Activated CD4-positive, alpha-beta memory T cell treated with anti-CD3 and anti-CD28 coated beads for 36 hours (primary cell): ENCODE results near the gene RBMS1. TPM values are rescaled to one million over a fixed set of nuclear protein-coding genes. Genes with fewer than 3 reads are reported as not detected.

ENCODE experiments used
- CTCF ChIA-PET: fragments of 350-600 bp; sonication (Branson Sonifier 250); formaldehyde crosslinking; loops from one replicate; lab custom pipeline; 2021; ENCODE audit warnings: antibody characterized with exemption, inconsistent platforms; lab: Charles Lee
- POLR2A ChIA-PET: fragments of 350-600 bp; sonication (Branson Sonifier 250); formaldehyde crosslinking; loops from one replicate; lab custom pipeline; 2021; ENCODE audit warnings: antibody characterized with exemption; lab: Charles Lee
- DNase-seq: peaks from one replicate; pipeline ENCODE4 v3.0.0-alpha.2; 2020
- H3K27ac Mint-ChIP-seq: one replicate; pipeline ENCODE4 v1.8.0; 2021; ENCODE audit warnings: mixed read lengths
- H3K27me3 Mint-ChIP-seq: one replicate; pipeline ENCODE4 v1.8.0; 2021; ENCODE audit warnings: mixed read lengths
- H3K36me3 Mint-ChIP-seq: one replicate; pipeline ENCODE4 v1.8.0; 2021; ENCODE audit warnings: mixed read lengths
- H3K4me1 Mint-ChIP-seq: one replicate; pipeline ENCODE4 v1.8.0; 2021; ENCODE audit warnings: low read depth, mixed read lengths
- H3K4me3 Mint-ChIP-seq: one replicate; pipeline ENCODE4 v1.8.0; 2021; ENCODE audit warnings: mild to moderate bottlenecking, mixed read lengths
- H3K9me3 Mint-ChIP-seq: one replicate; pipeline ENCODE4 v1.8.0; 2021; ENCODE audit warnings: mixed read lengths
- intact Hi-C: fragments of 100-400 bp; cut with micrococcal nuclease; formaldehyde crosslinking; loops from one replicate; pipeline ENCODE4 v1.15.1; 2023
- total RNA-seq, 2 experiments: library from RNA; stranded (reverse); gene quantifications; one replicate each; pipeline ENCODE4 v1.2.3, GENCODE V29; 2021

The RBMS1 gene
- total RNA-seq, 2 experiments from 2014 or later: 37.9 to 40.0 TPM

DNA sequence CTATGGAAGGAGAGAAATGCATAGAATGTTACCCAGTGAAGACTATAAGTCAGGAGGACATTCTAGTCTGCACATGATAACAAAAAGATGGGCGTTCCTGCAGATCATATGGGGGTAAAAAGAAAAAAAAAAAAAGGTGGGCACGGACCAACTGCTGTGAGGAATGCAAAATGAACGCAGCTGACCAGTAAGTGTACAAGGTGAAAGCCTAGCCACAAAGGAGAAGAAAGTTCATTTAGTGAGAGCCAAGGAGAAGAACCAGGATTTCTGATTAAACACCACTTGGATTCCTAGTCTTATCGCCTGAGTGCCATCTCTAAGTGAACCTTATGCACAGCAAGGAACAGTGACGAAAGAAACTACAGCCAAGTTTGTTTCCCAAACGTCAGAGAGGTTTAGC lies 26.5 kb downstream of the RBMS1 start:
- intact Hi-C loops: no loop called here
- no peak overlapping the region for H3K27ac Mint-ChIP-seq
- ChIA-PET POLR2A (no interaction called here), CTCF (no interaction called here)
- no peak overlapping the region for H3K4me3 Mint-ChIP-seq
- H3K4me1 Mint-ChIP-seq: peaks cover 71% of the 10 kb centered on the region
- H3K9me3 Mint-ChIP-seq: no peaks in the 10 kb centered on the region
- no peaks in the 10 kb centered on the region for H3K27me3 Mint-ChIP-seq
- no peaks in the 10 kb centered on the region for H3K36me3 Mint-ChIP-seq
- no peak for DNase-seq

DNA sequence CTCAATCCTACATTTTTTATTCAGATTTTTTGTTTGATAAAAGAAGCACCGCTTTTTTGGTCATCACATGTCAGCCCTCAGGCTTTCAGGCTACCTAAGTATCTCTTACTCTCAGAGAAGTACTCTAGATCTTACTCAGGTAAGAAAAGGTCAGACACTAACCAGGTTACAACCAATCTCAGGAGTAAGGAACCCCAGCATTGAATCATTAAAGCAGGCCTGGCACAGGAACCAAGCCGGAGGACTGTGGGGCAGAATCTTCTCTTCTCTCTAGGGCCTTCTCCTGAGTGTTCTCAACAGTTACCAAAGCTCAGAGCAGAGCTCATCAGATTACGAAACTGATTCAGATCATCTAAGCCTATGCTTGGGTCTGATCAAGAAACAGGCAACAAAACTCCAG lies 28.2 kb downstream of the RBMS1 start:
- no peaks in the 10 kb centered on the region for H3K9me3 Mint-ChIP-seq
- peak; percentile 43 for DNase-seq
- H3K36me3 Mint-ChIP-seq: no peaks in the 10 kb centered on the region
- intact Hi-C loops: no loop called here
- H3K4me1 Mint-ChIP-seq: peaks cover 65% of the 10 kb centered on the region
- H3K27me3 Mint-ChIP-seq: no peaks in the 10 kb centered on the region
- H3K27ac Mint-ChIP-seq: peak overlapping the region; percentile 65
- ChIA-PET POLR2A (no interaction called here), CTCF (no interaction called here)
- H3K4me3 Mint-ChIP-seq: no peak overlapping the region

DNA sequence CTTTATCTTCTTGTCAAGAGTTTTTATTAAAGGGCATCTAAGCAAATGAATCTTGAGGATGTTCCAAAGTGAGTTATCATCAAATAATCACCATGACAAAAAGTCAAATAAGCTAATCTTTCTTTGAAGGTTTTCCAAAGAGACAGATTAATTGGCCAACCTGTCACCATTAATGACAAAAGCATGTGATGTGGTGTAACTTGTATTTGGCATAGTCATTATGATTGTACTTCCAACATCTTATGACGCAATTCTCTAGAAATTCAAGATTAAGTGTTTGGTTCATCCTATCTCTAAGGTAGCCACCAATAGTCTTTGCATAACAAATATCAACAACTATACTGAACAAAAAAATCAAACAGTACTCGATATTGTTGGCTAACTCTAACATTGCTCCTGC lies 28.6 kb downstream of the RBMS1 start:
- no peak overlapping the region for H3K27ac Mint-ChIP-seq
- no peak for DNase-seq
- H3K4me1 Mint-ChIP-seq: peaks cover 65% of the 10 kb centered on the region
- intact Hi-C loops: no loop called here
- no peak overlapping the region for H3K4me3 Mint-ChIP-seq
- H3K9me3 Mint-ChIP-seq: no peaks in the 10 kb centered on the region
- POLR2A ChIA-PET: no interaction called here
- H3K36me3 Mint-ChIP-seq: no peaks in the 10 kb centered on the region
- CTCF ChIA-PET: no interaction called here
- no peaks in the 10 kb centered on the region for H3K27me3 Mint-ChIP-seq

DNA sequence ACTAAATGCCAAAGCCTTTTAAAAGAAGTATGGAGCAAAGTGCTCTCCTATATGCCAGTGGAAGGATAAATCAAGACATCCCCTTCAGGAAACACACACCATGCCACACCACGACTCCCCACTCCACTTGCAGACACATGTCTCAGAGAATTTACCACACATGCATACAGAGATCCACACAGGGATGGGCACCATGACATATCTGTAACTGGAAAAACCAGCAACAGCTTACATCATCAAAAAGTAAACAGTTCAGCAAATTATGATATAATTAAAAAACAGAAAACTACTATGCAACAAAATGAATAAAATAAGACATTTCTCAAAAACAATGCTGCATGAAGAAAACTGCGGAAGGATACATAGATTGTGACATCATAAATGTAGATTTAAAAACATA lies 29.6 kb downstream of the RBMS1 start:
- Mint-ChIP-seq H3K27ac (no peak overlapping the region), H3K4me3 (no peak overlapping the region), H3K4me1 (peaks cover 63% of the 10 kb centered on the region), H3K27me3 (no peaks in the 10 kb centered on the region), H3K9me3 (no peaks in the 10 kb centered on the region), H3K36me3 (no peaks in the 10 kb centered on the region)
- CTCF ChIA-PET: no interaction called here
- no peak for DNase-seq
- POLR2A ChIA-PET: no interaction called here
- intact Hi-C loops: no loop called here

DNA sequence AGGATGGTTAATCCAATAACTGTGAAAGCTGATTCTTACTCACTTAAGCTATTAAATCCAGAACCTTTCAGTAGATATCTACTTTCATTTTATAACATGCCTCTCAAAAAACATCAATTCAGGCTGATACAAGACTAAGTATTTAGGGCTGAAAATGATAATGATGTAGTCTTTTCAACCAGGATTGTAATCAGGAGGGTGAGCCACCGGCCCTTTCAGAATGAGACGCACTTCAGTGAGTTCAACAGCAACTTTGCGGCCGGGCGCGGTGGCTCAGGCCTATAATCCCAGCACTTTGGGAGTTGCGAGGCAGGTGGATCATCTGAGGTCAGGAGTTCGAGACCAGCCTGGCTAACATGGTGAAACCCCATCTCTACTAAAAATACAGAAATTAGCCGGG lies 30.4 kb downstream of the RBMS1 start:
- ChIA-PET CTCF (interaction anchor here (1.3 kb wide), 1 partner anchor 34 kb away, joined by 4 read pairs; no protein-coding TSS in a partner anchor), POLR2A (interaction anchor here (0.6 kb wide), 1 partner anchor 28 kb away, joined by 3 read pairs; no protein-coding TSS in a partner anchor)
- Mint-ChIP-seq H3K36me3 (no peaks in the 10 kb centered on the region), H3K4me1 (peaks cover 60% of the 10 kb centered on the region), H3K9me3 (no peaks in the 10 kb centered on the region), H3K4me3 (no peak overlapping the region), H3K27ac (no peak overlapping the region), H3K27me3 (no peaks in the 10 kb centered on the region)
- peak; percentile 42 for DNase-seq
- intact Hi-C loops: no loop called here

DNA sequence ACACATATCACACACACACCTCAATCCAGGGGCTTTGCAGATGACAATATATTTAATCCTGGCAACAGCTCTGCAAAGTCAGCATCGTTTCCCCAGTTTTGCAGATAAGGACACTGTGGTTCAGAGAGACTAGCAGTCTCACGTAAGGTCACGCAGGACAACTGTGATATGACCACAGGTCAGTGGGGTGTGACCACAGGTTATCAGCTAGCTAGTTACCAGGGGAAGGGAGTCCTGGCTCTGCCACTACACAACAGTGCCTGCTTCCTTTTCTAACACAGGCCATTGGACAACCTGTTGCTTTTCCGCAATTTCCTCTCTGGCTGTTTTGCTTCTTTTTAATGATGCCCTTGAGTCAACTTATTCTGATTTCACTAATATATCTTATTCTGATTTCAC lies 33.3 kb downstream of the RBMS1 start:
- ChIA-PET POLR2A (no interaction called here), CTCF (no interaction called here)
- Mint-ChIP-seq H3K9me3 (no peaks in the 10 kb centered on the region), H3K27ac (no peak overlapping the region), H3K4me3 (no peak overlapping the region), H3K36me3 (no peaks in the 10 kb centered on the region), H3K4me1 (peaks cover 54% of the 10 kb centered on the region), H3K27me3 (no peaks in the 10 kb centered on the region)
- intact Hi-C loops: no loop called here
- DNase-seq: no peak

DNA sequence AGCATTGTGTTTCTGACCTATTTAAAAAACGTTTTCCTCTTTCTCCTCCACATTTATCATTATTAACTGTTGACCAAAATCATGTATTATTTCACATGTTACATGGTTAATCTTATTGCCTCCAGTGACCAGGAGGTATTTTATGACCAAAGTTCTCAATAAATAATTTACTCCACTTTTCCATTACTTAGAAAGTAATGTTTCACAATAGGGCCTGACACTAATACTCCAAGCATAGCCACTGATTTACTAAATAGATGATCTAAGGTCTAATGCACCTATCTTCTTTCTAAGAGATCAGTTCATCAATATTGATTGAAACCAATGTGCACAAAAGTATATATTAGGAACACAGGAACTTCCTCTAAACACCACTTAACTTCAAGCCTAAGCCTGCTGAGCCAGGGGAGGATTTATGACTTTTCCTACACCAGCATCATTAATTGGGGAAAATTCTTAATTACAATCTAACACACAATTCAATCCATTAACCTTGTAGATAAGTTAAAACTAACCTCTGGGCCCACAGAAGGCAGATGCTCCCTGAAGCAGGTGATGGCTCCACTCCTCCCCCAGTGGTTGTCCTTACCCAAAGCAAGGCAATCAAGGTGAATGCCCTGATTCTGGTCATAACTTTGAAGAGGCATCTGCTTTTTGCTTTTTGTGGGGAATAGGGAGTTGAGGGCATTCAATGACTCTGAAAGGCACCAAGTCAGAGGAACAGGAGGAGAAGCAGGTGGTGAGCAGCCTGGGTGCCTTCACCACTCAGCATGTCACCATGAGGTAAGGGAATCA lies 33.9 kb downstream of the RBMS1 start:
- Mint-ChIP-seq H3K27me3 (no peaks in the 10 kb centered on the region), H3K4me3 (no peak overlapping the region), H3K27ac (no peak overlapping the region), H3K9me3 (no peaks in the 10 kb centered on the region), H3K4me1 (peaks cover 48% of the 10 kb centered on the region), H3K36me3 (no peaks in the 10 kb centered on the region)
- intact Hi-C loops: no loop called here
- DNase-seq: no peak
- CTCF ChIA-PET: no interaction called here
- POLR2A ChIA-PET: no interaction called here

DNA sequence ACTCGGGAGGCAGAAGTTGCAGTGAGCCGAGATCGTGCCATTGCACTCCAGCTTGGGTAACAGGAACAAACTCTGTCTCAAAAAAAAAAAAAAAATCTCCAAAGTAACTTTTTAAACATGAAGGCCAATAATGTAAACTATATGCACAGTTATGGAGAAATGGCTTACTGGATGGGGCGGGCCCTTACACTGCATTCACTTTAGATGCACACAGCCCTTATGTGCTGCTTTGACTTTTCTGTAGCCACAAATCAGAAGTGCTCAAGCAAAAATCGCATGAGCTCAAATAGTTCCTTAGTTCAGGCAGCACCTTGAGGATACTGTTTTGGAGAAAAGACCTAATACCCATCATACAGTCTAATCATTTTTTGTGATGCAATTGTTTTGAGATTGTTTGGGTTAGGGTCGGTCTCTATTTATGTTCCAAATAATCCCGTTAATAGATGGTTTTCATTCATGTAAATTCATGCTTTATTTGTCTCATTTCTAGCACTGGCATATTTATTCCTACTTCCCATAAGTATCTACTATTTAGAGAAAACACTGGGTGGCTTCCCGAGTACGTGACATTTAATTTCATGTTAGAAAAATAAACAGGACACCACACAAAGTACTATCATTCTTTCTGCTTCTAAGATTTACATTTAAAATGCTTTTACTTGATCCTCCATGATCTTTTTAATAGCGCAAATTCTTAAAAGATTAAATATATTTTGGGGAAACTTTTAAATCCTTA lies 34.7 kb downstream of the RBMS1 start:
- no peak overlapping the region for H3K27ac Mint-ChIP-seq
- ChIA-PET POLR2A (no interaction called here), CTCF (interaction anchor here (0.6 kb wide), 1 partner anchor 71 kb away, joined by 3 read pairs; no protein-coding TSS in a partner anchor)
- H3K27me3 Mint-ChIP-seq: no peaks in the 10 kb centered on the region
- H3K4me3 Mint-ChIP-seq: no peak overlapping the region
- no peak for DNase-seq
- H3K36me3 Mint-ChIP-seq: no peaks in the 10 kb centered on the region
- H3K9me3 Mint-ChIP-seq: no peaks in the 10 kb centered on the region
- intact Hi-C loops: no loop called here
- H3K4me1 Mint-ChIP-seq: peaks cover 43% of the 10 kb centered on the region

DNA sequence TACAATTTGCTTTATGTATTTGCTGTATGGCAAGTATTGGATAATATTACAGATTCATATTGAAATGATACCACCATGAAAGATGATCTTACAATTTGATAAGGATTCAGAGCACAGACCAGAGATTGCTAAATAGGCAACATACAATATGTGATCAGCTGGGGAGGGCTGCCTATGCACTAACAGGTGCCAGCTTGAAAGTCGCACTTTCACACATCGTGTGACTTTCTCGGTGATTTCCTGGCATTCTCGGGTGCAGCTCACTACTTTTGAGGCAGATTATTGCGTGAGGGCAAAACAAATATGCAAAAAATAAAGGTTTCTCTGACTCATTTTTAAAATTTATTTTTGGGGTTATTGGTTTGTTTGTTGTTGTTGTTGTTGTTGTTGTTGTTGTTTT lies 36.0 kb downstream of the RBMS1 start:
- Mint-ChIP-seq H3K27ac (no peak overlapping the region), H3K36me3 (no peaks in the 10 kb centered on the region), H3K4me1 (peaks cover 33% of the 10 kb centered on the region), H3K9me3 (no peaks in the 10 kb centered on the region), H3K27me3 (no peaks in the 10 kb centered on the region), H3K4me3 (no peak overlapping the region)
- ChIA-PET CTCF (interaction anchor here (1.2 kb wide), 1 partner anchor 26 kb away, joined by 3 read pairs; no protein-coding TSS in a partner anchor), POLR2A (no interaction called here)
- DNase-seq: peak; percentile 46
- intact Hi-C loops: no loop called here

DNA sequence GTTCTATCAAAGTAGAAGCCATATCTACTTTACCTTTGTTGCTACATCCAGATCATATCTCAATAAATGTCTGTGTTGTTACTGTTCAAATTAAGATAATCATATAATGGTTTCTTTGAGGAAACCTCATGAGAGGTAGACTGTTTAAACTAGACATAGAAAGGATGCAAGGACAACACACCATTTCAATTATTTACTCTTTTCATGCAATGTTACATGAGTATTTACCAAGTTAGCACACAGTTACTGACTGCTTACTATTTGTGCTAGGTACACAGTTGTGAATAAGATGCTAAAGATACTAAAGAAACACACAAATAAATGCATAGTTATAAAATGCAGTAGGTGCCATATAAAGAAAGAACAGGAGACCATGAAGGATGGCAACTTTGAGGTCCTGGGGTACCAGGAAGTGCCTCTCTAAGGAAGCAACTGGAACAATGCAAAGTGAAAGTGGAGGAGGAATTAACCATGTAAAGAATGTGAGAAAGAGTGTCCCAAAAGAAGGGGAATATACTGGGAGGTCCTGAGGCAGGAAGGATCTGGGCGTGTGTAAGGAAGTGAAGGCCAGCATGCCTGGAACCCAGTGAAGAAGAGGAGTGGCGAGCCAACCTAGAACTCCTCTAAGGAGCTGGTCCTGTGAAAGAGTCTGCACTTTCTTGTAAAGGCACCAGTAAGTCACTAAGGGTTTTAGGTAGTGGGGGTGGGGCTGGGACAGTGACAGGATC lies 39.4 kb downstream of the RBMS1 start:
- POLR2A ChIA-PET: no interaction called here
- Mint-ChIP-seq H3K27ac (no peak overlapping the region), H3K4me3 (no peak overlapping the region), H3K27me3 (no peaks in the 10 kb centered on the region), H3K36me3 (no peaks in the 10 kb centered on the region), H3K9me3 (no peaks in the 10 kb centered on the region), H3K4me1 (peaks cover 15% of the 10 kb centered on the region)
- no peak for DNase-seq
- intact Hi-C loops: no loop called here
- CTCF ChIA-PET: no interaction called here

DNA sequence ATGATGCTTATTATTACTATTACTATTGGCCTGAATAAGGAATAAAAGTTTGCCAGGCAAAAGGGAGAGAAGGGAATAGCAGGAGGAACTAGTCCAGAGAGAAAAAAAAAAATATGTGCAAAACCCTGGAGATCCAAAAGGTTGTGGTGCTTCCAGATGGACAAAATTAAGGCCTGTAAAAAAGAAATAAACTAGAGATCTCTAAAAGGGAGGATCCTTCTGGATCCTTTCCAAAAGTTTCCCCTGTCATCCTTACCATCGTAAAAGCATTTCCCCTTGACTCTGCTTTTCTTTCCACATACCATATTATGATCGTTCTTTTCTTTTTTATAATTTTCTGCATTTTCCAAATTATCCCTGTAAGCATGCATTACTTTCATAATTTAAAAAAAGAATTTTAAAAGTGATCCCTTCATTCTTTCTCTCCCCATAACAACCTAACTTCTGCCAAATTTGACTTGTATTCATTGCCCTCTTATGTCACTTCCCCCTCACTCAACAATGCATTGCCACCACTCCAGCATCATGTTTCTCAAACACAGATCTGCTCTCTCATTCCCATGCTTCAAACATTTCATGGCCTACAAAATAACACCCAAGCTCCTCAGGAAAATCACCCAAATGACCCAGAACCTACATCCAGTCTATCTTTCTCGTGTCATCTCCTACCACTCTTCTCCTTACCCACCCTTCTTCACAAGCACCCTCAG lies 40.3 kb downstream of the RBMS1 start:
- no peaks in the 10 kb centered on the region for H3K36me3 Mint-ChIP-seq
- DNase-seq: no peak
- no peak overlapping the region for H3K4me3 Mint-ChIP-seq
- no peak overlapping the region for H3K27ac Mint-ChIP-seq
- no peaks in the 10 kb centered on the region for H3K27me3 Mint-ChIP-seq
- CTCF ChIA-PET: no interaction called here
- H3K4me1 Mint-ChIP-seq: peaks cover 14% of the 10 kb centered on the region
- POLR2A ChIA-PET: no interaction called here
- intact Hi-C loops: no loop called here
- H3K9me3 Mint-ChIP-seq: no peaks in the 10 kb centered on the region

DNA sequence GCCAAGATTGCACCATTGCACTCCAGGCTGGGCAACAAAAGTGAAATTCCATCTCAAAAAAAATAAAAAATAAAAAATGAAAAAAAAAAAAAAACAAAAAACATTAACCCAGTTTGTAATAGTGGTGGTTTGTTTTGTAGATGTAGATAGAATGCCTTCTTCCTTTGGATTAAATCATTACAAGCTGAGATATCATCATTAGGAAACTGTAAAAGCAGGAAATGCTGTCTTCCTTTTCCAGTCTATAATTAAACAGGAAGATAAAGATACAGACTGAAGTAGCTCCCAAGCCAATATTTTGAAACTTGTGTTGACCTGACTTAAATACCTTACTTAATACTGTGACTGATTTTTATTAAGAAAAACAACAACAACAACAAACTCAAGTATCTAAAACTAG lies 43.1 kb downstream of the RBMS1 start:
- POLR2A ChIA-PET: no interaction called here

More for the DNA sequence above, 43.1 kb downstream of the RBMS1 start:
- no peaks in the 10 kb centered on the region for H3K36me3 Mint-ChIP-seq
- intact Hi-C loops: no loop called here
- H3K4me1 Mint-ChIP-seq: peaks cover 7% of the 10 kb centered on the region
- H3K9me3 Mint-ChIP-seq: no peaks in the 10 kb centered on the region
- no peaks in the 10 kb centered on the region for H3K27me3 Mint-ChIP-seq
- H3K27ac Mint-ChIP-seq: no peak overlapping the region
- H3K4me3 Mint-ChIP-seq: no peak overlapping the region
- DNase-seq: no peak
- CTCF ChIA-PET: no interaction called here
